ENCODE results near the gene SPIB.

Gene SPIB

GRCh38 chr19:50419022-50419579 is 363 bp downstream of the SPIB start:
- DNase-seq (ENCODE audit: low read depth in 3 of 3) = no peak

- no peak for DNase-seq (ENCODE audit: low read depth in 3 of 3)
Observed at GRCh38 chr19:50419580-50420035, 870 bp downstream of the SPIB start.

- no peak for DNase-seq (ENCODE audit: low read depth in 3 of 3)
Observed at GRCh38 chr19:50420127-50420526, 1.4 kb downstream of the SPIB start.

DNA sequence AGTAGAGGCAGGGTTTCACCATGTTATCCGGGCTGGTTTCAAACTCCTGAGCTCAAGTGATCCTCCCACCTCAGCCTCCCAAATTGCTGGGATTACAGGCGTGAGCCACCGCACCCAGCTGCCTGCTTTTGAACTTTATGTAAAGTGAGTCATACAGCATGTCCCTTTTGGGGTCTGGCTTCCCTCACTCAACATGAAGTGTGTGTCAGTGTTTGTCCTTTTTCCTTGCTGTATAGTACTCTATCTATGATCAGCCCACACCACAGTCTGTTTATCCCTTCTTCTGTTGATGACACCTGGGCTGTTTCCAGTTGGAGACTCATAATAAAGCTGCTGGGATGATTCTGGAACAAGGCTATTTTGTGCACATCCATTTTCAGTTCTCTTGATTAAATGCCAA is 2.1 kb downstream of the SPIB start:
- DNase-seq (ENCODE audit: low read depth in 3 of 3) = no peak

GRCh38 chr19:50422397-50423278 is 3.9 kb downstream of the SPIB start:
- no peak for DNase-seq (ENCODE audit: low read depth in 3 of 3)

- no peak for DNase-seq (ENCODE audit: low read depth in 3 of 3)
Observed at GRCh38 chr19:50423279-50424113, 4.8 kb downstream of the SPIB start.

DNA sequence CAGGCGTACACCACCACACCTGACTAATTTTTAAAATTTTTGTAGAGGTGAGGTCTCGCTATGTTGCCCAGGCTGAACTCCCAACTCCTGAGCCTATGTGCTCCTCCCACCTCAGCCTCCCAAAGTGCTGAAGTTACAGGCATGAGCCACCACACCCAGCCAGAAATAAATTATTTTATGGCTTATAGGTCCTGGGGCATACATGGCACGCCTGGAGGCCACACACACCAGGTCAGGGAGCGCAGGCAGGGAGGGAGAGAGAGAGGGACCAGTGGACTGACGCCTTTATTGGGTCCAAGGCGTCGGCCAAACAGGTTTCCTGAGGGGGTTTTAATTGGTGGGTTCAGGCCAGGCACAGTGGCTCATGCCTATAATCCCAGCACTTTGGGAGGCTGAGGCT is 6.8 kb downstream of the SPIB start:
- no peak for DNase-seq (ENCODE audit: low read depth in 3 of 3)

GRCh38 chr19:50427318-50427925 is 8.7 kb downstream of the SPIB start:
- DNase-seq (ENCODE audit: low read depth in 3 of 3) = no peak

DNA sequence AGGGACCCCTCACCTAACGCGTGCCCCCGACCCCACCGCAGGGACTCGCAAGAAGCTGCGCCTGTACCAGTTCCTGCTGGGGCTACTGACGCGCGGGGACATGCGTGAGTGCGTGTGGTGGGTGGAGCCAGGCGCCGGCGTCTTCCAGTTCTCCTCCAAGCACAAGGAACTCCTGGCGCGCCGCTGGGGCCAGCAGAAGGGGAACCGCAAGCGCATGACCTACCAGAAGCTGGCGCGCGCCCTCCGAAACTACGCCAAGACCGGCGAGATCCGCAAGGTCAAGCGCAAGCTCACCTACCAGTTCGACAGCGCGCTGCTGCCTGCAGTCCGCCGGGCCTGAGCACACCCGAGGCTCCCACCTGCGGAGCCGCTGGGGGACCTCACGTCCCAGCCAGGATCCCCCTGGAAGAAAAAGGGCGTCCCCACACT is 9.3 kb downstream of the SPIB start:
- DNase-seq (ENCODE audit: low read depth in 3 of 3) = no peak

DNA sequence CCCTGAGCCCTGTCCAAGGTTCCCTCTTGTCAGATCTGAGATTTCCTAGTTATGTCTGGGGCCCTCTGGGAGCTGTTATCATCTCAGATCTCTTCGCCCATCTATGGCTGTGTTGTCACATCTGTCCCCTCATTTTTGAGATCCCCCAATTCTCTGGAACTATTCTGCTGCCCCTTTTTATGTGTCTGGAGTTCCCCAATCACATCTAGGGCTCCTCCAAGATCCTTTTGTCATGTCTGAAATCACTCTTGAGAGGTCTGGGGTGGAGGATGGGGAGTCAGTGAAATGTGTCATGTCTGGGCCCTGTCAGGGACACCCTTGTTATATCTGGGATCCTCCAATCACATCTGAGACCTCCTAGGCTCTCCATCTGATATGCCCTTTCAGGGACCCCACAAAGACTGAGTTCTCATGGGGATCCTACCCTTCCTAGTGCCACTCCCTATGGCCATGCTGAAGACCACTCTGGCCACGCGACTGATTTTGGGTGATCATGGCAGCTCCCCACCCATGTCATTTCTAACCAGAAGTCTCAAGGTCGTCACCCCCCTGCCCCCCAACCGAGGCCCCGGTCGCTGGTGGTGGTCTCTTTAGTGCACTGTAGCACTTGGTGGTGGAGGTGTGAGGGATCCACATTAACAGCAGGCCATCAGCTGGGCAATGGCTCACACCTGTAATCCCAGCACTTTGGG is 10.2 kb downstream of the SPIB start:
- no peak for DNase-seq (ENCODE audit: low read depth in 3 of 3)

DNA sequence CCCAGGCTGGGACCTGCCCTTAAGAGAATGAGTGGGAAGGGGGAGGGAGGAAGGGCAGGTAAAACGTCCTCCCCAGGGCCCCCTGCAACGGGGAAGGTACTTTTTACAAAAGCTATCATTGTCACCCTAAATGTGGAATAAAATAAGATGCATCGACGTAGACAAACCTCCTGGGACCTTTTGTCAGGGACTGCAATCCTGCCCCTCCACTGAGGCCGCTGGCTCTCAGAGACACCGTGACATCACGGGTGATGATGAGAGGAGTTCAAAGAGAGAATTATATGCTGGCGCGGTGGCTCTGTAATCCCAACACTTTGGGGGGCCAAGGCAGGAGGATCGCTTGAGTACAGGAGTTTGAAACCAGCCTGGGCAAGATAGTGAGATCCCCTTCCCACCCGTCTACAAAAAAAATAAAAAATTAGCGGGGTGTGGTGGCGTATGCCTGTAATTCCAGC is 12.2 kb downstream of the SPIB start:
- DNase-seq (ENCODE audit: low read depth in 3 of 3) = no peak

DNA sequence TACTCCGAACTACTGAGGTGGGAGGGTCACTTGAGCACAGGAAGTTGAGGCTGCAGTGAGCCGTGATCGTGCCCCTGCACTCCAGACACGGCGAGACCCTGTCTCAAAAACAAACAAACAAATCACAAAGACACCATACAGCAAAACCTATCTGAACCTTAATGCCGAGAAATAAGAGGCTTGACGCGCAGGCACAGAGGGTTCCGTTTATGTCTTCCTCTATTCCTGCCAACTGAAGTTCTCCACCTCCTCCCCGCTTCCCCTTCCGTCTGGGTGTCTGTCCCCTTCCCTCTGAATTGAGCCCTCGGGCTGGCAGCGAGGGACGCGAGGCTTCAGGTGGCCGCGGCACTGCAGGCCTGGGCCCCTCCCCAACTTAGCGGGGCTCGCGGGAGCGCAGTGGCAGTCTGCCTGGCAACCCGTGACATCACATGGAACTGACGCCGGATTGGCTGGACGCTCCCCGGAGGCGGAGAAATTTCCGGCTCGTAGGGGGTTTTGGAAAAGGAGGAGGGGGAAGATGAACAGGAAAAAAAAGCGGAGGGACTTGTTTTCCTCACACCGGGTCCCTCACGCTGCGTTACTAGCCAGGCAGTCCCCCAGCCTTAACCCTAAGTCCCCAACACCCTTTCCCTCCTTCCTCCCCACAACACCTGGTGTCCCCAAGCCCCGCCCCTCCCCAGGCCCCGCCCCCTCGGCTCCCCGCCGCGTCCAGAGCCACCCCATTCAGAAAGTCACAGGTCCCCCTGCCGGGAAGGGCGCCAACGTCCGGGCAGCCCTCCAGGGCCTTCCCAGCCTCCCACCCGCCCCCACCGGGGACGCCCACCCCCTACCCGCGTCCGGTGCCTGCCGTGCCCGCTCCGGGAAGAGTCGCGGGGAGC is 12.8 kb downstream of the SPIB start:
- DNase-seq (ENCODE audit: low read depth in 3 of 3) = peak; percentile 79 to 82 (median 79)

DNA sequence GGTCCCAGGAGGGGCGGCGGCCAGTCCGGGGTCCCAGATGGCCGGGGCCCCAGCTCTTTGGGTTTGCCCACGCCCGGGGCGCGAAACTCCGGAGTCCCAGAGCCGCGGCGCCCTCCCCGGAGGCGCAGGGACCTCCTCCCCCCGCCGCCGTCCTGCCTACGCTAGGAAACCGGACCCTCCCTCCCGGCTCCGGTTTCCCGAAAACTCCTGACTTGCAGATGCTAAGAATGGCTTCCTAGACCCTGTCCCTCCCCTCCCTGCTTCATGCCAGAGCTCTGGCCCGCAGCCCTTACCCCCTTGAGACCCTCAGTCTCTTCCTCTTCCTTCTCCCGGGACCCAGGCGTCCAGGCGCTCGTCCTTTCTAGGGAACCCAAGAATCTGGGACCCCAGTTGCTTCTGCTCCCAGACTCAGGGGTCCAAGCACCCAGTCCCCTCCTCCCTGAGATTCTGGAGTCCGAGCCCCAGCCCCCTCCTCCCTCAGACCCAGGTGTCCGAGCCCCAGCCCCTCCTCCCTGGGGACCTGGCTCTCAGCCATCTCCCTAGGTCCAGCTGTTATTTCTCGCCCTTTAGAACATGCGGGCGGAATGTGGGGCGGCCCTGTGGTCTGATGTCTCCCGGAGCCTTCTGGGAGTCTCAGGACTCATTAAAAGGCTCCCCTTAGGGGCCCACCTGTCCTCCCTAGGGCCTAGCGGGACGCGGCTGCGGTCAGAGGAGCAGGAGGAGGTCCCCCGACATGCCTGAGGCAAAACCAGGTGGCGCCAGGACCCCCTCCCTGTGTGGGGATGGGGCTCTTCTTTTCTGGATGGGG is 13.7 kb downstream of the SPIB start, which contains the start of gene MYBPC2:
Gene MYBPC2, plus strand, starts transcription at position 672 of the 808 bp plus-strand sequence. Its CDS starts 62 bp downstream, at position 734.
- no peak for DNase-seq (ENCODE audit: low read depth in 3 of 3)

- DNase-seq (ENCODE audit: low read depth in 3 of 3) = no peak
Observed at GRCh38 chr19:50433201-50434180, 14.8 kb downstream of the SPIB start.

GRCh38 chr19:50434525-50434924 is 15.8 kb downstream of the SPIB start:
- DNase-seq (ENCODE audit: low read depth in 3 of 3) = no peak

GRCh38 chr19:50435221-50435620 is 16.5 kb downstream of the SPIB start:
- no peak for DNase-seq (ENCODE audit: low read depth in 3 of 3)

- no peak for DNase-seq (ENCODE audit: low read depth in 3 of 3)
Observed at GRCh38 chr19:50435627-50436026, 16.9 kb downstream of the SPIB start.

DNA sequence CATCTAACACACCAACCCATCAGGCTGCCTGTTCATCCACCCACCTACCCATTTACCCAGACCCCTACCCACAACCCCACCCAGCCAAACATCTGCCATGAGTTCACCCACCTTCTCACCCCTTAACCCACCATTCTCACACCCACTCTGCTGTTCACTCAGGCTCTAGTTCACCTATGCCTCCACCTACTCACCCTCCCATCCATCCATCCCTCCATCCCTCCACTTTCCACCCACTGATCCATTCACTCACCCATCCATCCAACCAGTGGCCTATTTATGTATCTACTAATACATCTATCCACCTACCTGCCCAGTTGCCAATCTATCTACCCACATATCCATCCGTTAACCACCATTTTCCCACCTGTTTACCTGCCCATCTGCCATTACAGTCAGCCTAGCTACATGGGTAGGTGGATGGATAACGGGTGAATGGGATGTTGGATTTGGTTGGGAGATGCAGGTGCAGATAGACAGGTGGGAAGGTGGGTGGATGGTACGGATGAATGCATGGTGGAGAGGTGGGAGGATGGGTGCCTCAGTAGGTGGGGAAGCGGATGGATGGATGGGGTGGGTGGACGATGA is 19.2 kb downstream of the SPIB start:
- DNase-seq (ENCODE audit: low read depth in 3 of 3) = no peak
